ENCODE data around the gene DCANP1.

Gene DCANP1

GRCh38 chr5:135456238-135457099 lies 9.3 kb upstream of the DCANP1 start:
- DNase-seq = no peak

DNA sequence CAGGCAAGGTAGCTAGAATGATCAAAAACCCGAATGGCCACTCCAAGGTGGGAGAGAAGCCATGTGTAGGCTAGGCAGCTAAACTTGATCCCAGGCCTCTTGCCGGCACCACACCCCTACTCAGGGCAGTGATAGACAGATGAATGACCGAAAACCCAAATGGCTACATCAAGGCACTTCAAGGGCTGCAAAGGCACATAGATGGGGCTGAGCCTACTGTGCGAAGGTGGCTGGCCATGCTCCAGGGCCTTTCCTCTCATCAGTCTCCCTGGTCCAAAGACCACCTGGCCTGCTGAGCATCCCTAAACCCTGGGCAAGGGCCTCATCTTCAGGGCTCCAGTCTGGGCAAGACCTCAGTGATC lies 8.7 kb upstream of the DCANP1 start:
- no peak for DNase-seq

GRCh38 chr5:135454946-135455345 lies 7.8 kb upstream of the DCANP1 start:
- DNase-seq = no peak

GRCh38 chr5:135453613-135454012 lies 6.5 kb upstream of the DCANP1 start:
- no peak for DNase-seq

DNA sequence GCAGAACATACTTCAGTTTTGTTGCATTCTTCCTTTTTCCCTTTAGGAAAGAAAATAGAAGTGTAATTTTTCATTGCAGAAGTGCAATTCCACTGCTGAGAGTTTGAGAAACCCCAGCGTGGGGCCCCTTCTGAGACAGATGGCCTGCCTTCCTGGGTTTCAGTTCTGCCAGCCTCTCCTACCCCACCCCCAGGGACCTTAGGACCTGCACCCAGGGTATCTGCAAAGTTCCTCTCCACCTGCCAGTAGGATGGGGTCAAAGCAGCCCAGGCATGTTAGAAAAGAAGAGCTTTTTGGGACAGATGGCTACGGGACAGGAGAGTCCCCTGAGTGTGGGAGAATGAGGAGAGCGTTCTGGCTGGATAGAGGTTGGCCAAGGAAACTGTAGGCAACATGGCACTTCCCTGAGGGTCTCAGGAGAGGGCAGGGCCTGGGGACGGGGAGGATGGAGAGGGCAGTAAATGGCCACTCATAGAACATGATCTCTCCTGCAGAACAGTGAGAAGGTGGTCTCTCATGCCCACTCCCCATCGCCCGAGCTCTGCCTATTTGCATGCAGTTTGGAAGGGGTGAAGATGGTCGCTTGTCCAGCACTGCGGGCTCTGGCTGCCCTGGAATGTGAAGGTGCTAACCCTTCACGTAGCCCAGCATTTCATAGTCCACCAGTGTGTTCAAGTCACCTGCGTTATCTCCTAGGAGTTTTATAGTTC lies 5.3 kb upstream of the DCANP1 start, which contains the start of gene TIFAB:
Gene TIFAB (minus strand): TSS at position 31 of the 710 bp plus-strand sequence. CDS start 2,412 bp downstream, outside the sequence.
- DNase-seq = no peak

DNA sequence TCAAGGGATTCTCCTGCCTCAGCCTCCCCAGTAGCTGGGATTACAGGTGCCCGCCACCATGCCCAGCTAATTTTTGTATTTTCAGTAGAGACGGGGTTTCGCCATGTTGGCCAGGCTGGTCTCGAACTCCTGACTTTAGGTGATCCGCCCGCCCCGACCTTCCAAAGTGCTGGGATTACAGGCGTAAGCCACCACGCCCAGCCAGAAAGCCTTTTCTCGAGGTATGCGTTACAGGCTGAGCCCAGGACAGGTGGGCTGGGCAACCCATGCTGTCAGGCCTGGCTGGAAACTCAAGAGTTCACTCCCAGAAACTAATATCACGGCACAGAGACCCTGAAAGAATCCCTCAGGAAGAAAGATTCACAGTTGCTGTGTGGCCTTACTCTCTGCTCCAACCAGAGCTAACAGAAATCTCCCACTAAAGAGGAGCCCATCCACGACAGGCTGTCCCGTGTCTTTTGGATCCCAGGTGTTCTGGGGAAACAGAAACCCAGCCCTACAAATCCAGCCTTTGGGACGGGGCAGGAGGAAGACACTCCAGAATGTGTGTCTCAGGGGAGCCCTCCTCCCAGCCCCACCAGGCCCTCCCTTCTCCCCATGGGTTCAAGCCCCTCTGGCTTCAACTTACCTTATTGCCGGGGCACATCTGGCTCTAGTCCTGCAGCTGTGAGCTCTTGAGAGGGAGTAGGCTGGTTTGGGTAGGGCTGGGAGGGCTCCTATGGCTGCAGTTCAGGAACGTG lies 4.6 kb upstream of the DCANP1 start:
- no peak for DNase-seq

DNA sequence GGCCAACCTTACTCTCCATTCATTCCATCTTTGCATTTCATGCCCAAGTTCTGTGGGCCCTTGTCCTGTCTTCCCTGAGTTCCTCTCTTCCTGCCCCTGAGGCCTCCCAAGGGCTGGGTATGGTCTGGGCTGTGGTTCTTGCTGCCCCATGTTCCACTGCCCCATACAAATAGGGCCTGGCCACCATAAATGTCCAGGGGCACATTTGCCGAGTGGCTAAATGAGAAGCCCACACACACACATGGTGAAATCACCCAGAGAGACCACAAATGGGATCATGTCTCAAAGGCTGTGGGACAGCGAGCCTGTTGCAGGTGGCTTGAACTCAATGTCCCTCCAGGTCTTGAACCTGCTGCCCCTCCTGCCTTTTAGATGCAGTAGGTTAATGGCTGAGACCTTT lies 3.8 kb upstream of the DCANP1 start:
- DNase-seq = no peak

- no peak for DNase-seq
Observed at GRCh38 chr5:135450336-135450735, 3.2 kb upstream of the DCANP1 start.

DNA sequence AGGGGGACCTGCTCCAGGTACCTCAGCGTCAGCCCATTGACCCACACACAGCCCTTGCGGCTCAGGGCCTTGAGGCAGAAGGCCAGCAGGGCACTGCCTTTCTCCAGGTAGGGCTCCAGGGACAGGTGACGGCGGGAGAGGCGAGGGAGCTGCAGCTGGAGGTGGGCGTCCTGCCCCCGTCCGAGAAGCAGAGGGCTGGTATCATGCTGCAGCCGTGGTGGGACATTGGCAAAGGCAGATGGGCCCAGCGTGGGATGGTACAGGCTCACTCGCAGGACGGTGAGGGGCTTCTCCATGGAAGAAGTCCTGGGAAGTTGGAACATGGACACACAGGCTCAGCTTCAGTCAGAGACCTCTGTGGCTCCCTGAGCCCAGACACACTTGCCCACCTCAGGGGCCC lies 2.5 kb upstream of the DCANP1 start:
- no peak for DNase-seq

- no peak for DNase-seq
Observed at GRCh38 chr5:135448791-135449507, 1.8 kb upstream of the DCANP1 start.

GRCh38 chr5:135448071-135448739 lies 1.1 kb upstream of the DCANP1 start:
- no peak for DNase-seq

GRCh38 chr5:135446615-135447014 lies 533 bp downstream of the DCANP1 start:
- DNase-seq = no peak

- no peak for DNase-seq
Observed at GRCh38 chr5:135446206-135446605, 942 bp downstream of the DCANP1 start.

DNA sequence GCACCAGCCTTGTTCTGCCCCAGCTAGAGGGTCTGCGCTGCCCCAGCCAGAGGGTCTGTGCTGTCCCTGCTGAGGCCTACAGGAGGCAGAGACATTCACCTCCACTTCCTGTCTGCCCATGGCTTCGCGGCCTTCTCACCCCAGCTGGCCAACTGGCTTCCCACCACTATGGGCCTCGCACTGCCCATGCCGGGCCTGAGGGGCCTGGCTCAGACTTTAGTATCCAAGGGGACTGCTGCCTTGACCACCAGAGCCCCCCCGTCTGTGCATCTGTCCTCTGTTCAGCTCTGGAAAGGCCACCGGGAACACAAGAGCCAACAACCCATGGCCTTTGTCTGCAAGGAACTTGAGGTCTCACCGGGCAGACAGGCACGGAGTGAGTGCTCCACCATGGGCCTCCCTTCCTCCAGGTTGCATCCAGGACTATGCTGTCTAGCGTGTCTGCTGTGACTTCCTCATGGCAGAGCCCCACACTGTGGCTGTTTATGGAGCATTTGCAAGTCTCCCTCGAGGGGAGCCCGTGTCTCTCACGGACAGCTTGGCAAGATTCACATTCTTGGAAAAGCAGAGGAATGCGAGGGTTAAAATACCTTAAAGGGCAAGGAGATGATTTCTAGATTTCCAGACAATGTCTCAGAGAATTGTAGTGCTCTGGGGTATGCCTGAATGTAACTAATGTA lies 1.7 kb downstream of the DCANP1 start:
- no peak for DNase-seq

GRCh38 chr5:135444881-135445280 lies 2.3 kb downstream of the DCANP1 start:
- no peak for DNase-seq

GRCh38 chr5:135444360-135444759 lies 2.8 kb downstream of the DCANP1 start:
- no peak for DNase-seq

- no peak for DNase-seq
Observed at GRCh38 chr5:135443161-135443960, 3.8 kb downstream of the DCANP1 start.

- no peak for DNase-seq
Observed at GRCh38 chr5:135442431-135443160, 4.6 kb downstream of the DCANP1 start.

DNA sequence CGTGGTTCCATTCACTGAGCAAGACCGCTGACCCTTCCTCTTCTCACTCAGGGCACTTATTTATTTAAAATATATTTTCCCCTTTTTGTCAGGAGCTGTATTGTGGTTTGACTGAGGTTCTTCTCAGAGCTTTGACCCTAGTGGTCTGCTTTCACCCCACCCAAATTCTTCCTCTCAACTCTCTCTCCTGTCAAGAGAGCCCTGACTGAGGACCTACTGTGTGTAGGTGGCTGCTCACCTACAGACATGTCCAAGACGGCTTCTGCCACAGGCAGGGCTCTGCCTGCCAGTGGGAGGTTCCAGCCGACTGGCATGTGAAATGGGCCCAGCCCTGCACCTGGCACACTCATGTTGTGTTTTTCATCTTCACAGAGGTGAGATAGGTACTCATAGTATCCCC lies 5.2 kb downstream of the DCANP1 start:
- no peak for DNase-seq

DNA sequence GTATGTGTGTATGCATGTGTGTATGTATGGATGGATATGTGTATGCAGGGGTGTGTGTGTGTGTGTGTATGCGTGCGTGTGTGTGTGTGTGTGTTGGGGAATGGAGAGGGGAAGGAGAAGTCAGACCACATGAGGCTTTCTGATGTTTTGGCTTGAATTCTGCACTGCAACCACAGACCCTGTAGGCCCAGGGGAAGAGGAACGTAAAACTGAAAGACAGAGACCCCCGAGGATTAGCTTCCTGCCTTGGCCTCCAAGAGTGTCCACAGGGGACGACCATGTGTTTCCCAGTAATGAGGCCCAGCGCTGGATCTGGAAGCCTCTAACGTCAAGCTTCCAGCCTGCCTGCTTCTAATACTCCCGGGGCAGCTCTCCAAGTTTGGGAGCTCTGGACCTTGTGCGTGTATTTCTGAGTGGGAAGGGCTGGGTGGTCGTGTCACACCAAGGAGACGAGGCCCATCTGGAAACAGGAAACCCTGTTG lies 5.8 kb downstream of the DCANP1 start:
- no peak for DNase-seq
